HepG2 (cell line): ENCODE data around the gene PCP4.

ENCODE experiments used
- BRD4 ChIP-seq: sonication (generic); formaldehyde crosslinking; IDR thresholded peaks from 2 replicates; pipeline ENCODE4 v1.4.0; 2020; ENCODE audit warnings: missing genetic modification reagents
- KDM5A ChIP-seq: fragments of 200-600 bp; sonication (generic); IDR thresholded peaks from 2 replicates; pipeline ENCODE4 v1.7.0; 2018; ENCODE audit warnings: antibody characterized with exemption, mild to moderate bottlenecking, low read length, borderline replicate concordance
- MAFF ChIP-seq: IDR thresholded peaks from 2 replicates; pipeline ENCODE4 v1.6.1; 2011; ENCODE audit warnings: low read depth, low read length, improper control_type of control experiment
- MED1 ChIP-seq: sonication (generic); formaldehyde crosslinking; IDR thresholded peaks from 2 replicates; pipeline ENCODE4 v1.4.0; 2020; ENCODE audit warnings: missing genetic modification reagents
- NONO ChIP-seq, 2 experiments: fragments of 450-650 bp in 1 of 2; sonication (generic) in 1 of 2; formaldehyde crosslinking in 1 of 2; IDR thresholded peaks in 1 of 2; conservative IDR thresholded peaks in 1 of 2; 2 replicates each; pipeline versions ENCODE4 v1.6.1 to v1.8.0; 2017 to 2022; ENCODE audit warnings: mild to moderate bottlenecking in 1 of 2, missing genetic modification reagents in 1 of 2, moderate library complexity in 1 of 2
- RNF2 ChIP-seq: fragments of 450-650 bp; conservative IDR thresholded peaks from 2 replicates; pipeline ENCODE4 v1.6.1; 2016; ENCODE audit warnings: low read depth
- ZNF12 ChIP-seq: sonication (generic); formaldehyde crosslinking; IDR thresholded peaks from 2 replicates; pipeline ENCODE4 v1.5.0; 2020; ENCODE audit warnings: missing genetic modification reagents
- TF ChIP-seq, protein P1 (sequence below): sonication (generic); formaldehyde crosslinking; IDR thresholded peaks from 2 replicates; pipeline ENCODE4 v1.5.1; 2020; ENCODE audit warnings: missing genetic modification reagents, mild to moderate bottlenecking, borderline replicate concordance
- TF ChIP-seq, protein P2 (sequence below): sonication (generic); formaldehyde crosslinking; IDR thresholded peaks from 2 replicates; pipeline ENCODE4 v1.8.0; 2023; ENCODE audit warnings: mild to moderate bottlenecking, missing genetic modification reagents
- TF ChIP-seq, protein P3 (sequence below): sonication (generic); formaldehyde crosslinking; IDR thresholded peaks from 2 replicates; pipeline ENCODE4 v1.5.0; 2020; ENCODE audit warnings: mild to moderate bottlenecking, missing genetic modification reagents, moderate library complexity

- TF ChIP-seq, protein P1, sequence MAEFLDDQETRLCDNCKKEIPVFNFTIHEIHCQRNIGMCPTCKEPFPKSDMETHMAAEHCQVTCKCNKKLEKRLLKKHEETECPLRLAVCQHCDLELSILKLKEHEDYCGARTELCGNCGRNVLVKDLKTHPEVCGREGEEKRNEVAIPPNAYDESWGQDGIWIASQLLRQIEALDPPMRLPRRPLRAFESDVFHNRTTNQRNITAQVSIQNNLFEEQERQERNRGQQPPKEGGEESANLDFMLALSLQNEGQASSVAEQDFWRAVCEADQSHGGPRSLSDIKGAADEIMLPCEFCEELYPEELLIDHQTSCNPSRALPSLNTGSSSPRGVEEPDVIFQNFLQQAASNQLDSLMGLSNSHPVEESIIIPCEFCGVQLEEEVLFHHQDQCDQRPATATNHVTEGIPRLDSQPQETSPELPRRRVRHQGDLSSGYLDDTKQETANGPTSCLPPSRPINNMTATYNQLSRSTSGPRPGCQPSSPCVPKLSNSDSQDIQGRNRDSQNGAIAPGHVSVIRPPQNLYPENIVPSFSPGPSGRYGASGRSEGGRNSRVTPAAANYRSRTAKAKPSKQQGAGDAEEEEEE = no peak
- TF ChIP-seq KDM5A = no peak
- TF ChIP-seq MAFF = no peak
- TF ChIP-seq ZNF12 (CRISPR knock-in tag) = no peak
- TF ChIP-seq NONO (IDR thresholded peaks at IDR 0.05) = no peak
- TF ChIP-seq NONO (CRISPR knock-in tag; conservative IDR thresholded peaks at IDR 0.05) = no peak
- no peak for TF ChIP-seq BRD4
- TF ChIP-seq, protein P2, sequence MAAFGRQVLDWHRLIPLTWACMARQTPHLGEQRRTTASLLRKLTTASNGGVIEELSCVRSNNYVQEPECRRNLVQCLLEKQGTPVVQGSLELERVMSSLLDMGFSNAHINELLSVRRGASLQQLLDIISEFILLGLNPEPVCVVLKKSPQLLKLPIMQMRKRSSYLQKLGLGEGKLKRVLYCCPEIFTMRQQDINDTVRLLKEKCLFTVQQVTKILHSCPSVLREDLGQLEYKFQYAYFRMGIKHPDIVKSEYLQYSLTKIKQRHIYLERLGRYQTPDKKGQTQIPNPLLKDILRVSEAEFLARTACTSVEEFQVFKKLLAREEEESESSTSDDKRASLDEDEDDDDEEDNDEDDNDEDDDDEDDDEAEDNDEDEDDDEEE (CRISPR knock-in tag) = no peak
- TF ChIP-seq RNF2 = no peak
- TF ChIP-seq, protein P3, sequence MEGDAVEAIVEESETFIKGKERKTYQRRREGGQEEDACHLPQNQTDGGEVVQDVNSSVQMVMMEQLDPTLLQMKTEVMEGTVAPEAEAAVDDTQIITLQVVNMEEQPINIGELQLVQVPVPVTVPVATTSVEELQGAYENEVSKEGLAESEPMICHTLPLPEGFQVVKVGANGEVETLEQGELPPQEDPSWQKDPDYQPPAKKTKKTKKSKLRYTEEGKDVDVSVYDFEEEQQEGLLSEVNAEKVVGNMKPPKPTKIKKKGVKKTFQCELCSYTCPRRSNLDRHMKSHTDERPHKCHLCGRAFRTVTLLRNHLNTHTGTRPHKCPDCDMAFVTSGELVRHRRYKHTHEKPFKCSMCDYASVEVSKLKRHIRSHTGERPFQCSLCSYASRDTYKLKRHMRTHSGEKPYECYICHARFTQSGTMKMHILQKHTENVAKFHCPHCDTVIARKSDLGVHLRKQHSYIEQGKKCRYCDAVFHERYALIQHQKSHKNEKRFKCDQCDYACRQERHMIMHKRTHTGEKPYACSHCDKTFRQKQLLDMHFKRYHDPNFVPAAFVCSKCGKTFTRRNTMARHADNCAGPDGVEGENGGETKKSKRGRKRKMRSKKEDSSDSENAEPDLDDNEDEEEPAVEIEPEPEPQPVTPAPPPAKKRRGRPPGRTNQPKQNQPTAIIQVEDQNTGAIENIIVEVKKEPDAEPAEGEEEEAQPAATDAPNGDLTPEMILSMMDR (CRISPR knock-in tag) = no peak
- no peak for TF ChIP-seq MED1
These were observed 48.7 kb upstream of the PCP4 start for GRCh38 chr21:39818557-39818956.
